GM20000 (cell line): ENCODE data around the gene NUDT19.
"Not testable (repeated sequence)": the region's sequence is repeated elsewhere in the genome, so short reads cannot be mapped to it uniquely, and the experiment has no call there.

Experiments
- DNase-seq: peaks from one replicate; pipeline ENCODE4 v3.0.0; 2012; ENCODE audit warnings: low spot score
- CTCF ChIP-seq: IDR thresholded peaks from 2 replicates; pipeline ENCODE4 v1.5.1; 2012; ENCODE audit warnings: mild to moderate bottlenecking, control low read depth; ENCODE audit errors: extremely low read depth, missing control alignments

Gene NUDT19

GRCh38 chr19:32691291-32691951 is at the start of gene NUDT19:
Gene NUDT19, plus strand, starts transcription at chr19:32691821. Its CDS starts 140 bp downstream, at chr19:32691961.
- peak; percentile 93 for DNase-seq
- TF ChIP-seq CTCF: no peak

DNA sequence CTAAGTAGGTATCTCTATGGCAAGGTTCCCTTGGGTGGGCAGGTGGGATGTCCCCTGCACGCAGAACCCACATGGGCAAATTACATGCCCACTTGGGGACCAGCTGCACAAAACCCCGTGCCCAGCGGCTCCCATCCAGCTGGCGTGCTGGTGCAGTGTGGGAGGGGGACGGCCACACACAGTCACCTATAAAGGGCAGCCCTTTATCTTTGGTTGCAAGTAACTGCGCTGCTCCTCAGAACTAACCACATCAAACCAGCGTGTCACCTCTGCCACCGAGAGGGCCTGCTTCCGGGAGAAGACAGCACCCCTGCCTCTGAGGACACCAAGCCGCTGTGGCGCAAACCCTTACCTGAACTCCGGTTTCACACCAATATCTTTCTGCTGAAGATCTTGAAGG is 48.9 kb upstream of the NUDT19 start:
- TF ChIP-seq CTCF: no peak
- no peak for DNase-seq

DNA sequence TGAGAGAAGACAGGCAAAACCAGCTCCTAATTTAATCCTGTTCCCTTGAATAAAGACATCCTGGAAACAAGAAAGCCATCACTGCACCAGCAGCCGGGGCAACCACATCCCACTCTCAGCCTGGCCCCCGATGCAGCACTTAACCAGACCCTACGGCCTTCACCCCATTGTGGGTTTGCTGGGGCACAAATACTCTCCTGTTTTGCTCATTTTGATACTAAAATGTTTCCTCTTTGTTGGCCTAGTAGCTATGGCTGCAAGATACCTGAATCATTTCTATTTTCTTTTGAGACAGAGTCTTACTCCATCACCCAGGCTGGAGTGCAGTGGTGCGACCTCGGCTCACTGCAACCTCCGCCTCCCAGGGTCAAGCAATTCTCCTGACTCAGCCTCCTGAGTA is 45.1 kb upstream of the NUDT19 start:
- DNase-seq: no peak
- no peak for TF ChIP-seq CTCF

DNA sequence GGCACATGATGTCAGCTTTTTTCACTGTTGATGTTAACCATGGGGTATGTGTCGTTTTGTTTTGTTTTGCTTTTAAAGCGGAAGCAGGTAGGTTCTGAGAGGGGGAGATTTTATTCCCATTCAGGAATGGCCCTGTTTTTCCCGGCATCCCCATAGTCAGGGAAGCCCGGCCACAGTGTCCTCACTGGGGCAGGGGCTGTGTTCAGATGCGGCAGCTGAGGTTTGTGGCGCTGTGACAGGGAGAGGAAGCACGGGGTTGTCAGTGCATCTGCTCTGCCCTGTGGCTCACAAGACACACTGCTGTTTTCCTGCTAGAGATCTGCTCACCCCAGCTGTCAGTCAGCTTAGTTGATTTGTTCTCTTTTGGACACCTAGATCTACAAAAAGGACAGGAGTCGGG is 44.3 kb upstream of the NUDT19 start:
- no peak for DNase-seq
- TF ChIP-seq CTCF: no peak

DNA sequence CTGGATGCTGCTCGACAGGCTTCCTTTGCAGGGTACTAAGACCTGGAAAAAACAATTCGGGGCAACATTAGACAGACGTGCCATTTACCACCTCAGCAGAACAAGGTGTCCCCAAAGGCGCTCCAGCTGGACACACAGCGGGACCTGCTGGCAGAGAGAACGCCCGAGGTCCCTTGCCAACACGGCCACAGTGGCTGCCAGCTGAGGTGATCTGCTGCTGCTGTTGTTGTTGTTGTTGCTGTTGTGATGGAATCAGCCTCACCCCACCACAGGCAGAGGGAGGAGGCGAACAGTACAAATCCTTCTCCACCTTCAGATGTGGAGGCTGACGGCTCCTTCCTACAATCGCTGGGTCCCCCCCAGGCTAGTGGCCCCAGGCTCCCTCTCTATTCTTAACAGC is 41.9 kb upstream of the NUDT19 start:
- DNase-seq: no peak
- TF ChIP-seq CTCF: no peak

DNA sequence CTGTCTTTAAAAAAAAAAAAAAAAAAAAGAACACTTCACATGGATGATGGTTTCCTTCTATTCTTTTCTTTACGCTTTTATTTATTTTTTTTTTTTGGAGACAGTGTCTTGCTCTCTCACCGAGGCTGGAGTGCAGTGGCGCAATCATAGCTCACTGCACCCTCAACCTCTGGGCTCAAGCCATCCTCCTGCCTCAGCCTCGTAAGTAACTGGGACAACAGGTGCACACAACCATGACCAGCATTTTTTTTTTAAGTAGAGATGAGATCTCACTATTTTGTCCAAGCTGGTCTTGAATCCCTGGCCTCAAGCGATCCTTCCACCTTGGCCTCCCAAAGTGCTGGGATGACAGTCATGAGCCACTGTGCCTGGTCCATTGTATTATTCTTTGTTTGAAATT is 41.0 kb upstream of the NUDT19 start:
- no peak for DNase-seq
- TF ChIP-seq CTCF: no peak

GRCh38 chr19:32651729-32652140 is 39.9 kb upstream of the NUDT19 start:
- DNase-seq: no peak
- TF ChIP-seq CTCF: no peak

DNA sequence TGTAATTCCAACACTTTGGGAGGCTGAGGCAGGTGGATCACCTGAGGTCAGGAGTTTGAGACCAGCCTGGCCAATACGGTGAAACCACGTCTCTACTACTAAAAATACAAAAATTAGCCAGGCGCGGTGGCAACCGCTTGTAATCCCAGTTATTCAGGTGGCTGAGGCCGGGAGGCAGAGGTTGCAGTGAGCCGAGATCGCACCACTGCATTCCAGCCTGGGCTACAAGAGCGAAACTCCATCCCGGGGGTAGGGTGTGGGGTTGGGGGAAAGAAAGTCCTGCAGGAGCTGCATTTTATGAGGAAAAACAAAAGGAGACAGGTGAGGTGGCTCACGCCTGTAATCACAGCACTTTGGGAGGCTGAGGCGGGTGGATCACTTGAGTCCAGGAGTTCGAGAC is 39.3 kb upstream of the NUDT19 start:
- DNase-seq: not testable (repeated sequence)
